GM19468 (cell line): ENCODE results near the gene RFX1.
"Not testable (repeated sequence)": the region's sequence is repeated elsewhere in the genome, so short reads cannot be mapped to it uniquely, and the experiment has no call there.

Experiments used
- ATAC-seq: cut with Tn5 transposase; IDR thresholded peaks from one replicate; pipeline ENCODE4 v1.9.1; 2021; ENCODE audit warnings: mild to moderate bottlenecking, moderate library complexity, moderate number of reproducible peaks; ENCODE audit not compliant: unreplicated experiment; ENCODE audit errors: extremely low read depth

The RFX1 gene

GRCh38 chr19:14028901-14029300 is 22.8 kb upstream of the RFX1 start:
- ATAC-seq = no peak

DNA sequence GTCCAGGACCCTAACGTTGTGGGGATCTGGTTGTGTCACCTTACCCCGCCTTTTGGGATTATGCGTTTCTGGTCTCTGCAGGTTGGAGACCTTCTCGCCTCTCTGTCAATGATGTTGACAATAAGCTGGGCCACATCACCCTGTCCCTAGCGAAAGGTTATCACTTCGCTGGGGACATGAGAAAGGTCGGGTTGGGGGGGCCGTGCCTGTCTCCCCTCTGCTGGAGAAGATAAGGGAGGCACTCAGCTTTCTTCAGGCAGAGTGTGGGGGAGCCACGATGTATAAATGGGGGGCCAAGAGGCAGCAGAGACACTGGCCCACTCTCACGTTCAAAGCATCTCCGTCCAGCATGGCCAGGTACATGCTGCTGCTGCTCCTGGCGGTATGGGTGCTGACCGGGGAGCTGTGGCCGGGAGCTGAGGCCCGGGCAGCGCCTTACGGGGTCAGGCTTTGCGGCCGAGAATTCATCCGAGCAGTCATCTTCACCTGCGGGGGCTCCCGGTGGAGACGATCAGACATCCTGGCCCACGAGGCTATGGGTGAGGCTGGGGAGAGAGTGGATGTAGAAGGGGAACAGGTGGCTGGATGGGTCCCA is 21.8 kb upstream of the RFX1 start, which contains the start of gene RLN3:
Gene RLN3, plus strand, starts transcription at position 293 of the 595 bp plus-strand sequence. Its CDS starts 57 bp downstream, at position 350.
- no peak for ATAC-seq

- not testable (repeated sequence) for ATAC-seq
Observed at GRCh38 chr19:14026652-14027192, 20.6 kb upstream of the RFX1 start.

DNA sequence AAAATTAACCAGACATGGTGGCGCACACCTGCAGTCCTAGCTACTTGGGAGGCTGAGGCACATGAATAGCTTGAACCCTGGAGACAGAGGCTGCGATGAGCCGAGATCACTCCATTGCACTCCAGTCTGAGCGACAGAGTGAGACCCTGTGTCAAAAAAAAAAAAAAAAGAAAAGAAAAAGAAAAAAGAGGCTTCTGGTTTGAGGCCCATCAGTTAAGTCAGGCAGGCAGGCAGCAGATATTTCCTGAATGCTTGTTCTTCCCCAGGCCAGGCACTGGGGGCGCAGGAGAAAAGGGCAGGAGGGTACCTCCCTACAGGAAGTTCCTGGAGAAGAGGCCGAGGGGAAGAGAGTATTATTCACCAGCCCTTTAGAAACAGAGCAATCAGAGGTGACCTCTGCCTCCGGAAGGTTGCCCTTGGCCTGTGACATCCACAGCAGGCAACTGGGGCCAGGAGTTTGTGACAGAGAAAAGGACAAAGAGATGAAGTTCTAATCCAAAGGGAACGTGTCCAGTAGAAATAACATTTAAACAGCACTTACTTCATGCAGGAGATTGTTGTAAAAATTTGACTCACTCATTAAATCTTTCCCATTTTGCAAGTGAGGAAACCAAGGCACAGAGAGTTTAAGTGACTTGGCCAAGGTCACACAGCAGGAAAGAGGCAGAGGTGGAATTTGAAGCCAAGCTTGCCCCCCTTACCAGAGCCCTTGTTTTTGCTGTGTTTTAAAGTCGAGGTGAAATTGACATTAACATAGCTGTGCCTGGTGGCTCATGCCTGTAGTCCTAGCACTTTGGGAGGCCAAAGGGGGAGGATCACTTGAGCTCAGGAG is 17.5 kb upstream of the RFX1 start:
- ATAC-seq = no peak

GRCh38 chr19:14022469-14022868 is 16.3 kb upstream of the RFX1 start:
- ATAC-seq = no peak

DNA sequence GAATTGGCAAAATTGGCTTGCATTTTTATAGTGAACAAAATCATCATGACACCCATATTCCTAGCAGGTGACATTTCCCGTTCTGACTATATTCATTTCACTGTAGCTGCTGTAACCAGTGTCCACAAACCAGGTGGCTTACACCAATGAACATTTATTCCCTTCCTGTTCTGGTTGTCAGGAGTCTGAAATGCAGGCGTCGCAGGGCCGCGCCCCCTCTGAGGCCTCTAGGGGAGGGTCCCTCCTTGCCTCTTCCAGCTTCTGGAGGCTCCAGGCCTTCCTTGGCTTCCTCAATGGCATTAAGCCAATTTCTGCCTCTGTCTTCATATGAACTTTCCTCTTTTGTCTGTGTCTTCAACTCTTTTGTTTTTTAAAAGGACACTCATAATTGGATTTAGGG is 15.4 kb upstream of the RFX1 start:
- ATAC-seq = no peak

DNA sequence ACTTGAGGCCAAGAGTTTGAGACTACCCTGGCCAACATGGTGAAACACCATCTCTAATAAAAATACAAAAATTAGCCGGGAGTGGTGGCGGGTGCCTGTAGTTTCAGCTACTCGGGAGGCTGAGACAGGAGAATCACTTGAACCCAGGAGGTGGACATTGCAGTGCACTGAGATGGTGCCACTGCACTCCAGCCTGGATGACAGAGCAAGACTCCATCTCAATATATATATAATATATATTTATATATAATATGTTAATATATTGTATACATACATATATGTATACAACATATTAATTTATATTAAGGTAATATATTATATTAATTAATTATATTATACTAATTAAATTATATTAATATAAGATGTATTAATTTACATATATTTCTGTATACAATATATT is 13.6 kb upstream of the RFX1 start:
- ATAC-seq = not testable (repeated sequence)

GRCh38 chr19:14019100-14019499 is 13.0 kb upstream of the RFX1 start:
- ATAC-seq = no peak

GRCh38 chr19:14015524-14016035 is 9.5 kb upstream of the RFX1 start:
- ATAC-seq = peak; percentile 79

DNA sequence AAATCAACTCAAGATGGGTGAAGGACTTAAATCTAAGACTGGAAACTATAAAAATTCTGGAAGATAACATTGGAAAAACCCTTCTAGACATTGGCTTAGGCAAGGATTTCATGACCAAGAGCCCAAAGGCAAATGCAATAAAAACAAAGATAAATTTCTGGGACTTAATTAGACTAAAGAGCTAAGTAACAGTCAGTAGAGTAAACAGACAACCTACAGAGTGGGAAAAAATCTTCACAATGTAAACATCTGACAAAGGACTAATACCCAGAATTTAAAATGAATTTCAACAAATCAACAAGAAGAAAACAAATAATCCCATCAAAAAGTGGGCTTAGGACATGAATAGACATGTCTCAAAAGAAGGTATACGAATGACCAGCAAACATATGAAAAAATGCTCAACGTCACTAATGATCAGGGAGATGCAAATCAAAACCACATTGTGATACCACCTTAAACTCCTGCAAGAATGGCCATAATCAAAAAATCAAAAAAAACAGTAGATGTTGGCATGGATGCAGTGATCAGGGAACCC is 6.3 kb upstream of the RFX1 start:
- ATAC-seq = no peak

DNA sequence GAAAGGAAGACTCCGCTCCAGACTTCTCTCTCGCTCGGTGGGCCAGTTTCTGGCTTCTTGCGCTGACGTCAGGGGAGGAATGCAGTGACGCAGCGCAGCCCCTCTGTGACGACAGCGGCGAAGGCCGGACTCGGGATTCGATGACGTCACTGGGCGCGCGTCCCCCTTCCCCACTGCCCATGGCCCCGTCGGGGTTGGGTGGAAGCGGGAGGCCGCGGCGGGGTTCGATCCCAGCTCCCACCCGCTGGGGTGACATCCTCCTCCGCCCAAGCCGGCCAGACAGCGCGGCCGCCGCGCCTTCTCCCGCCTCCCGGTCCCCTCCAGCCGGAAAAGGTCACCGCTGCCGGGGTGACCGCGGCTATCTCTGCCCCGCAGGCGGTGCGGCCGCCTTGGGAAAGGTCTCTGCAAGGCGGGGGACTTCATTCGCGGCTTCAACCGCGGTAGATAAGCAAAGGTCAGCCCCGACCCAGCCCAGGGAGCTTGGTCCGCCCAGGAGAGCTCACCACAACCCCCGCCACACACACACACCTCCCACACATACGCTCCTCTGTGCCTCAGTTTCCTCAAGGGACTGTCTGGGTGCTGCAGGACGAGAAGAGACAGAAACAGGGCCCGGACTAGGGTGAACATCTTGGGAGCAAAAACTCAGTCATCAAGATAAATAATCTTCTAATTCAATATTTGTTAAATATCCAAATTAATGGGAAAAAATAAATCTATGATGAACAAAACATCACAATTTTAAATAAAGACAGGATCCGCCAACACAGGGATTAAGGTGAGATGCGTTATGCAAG is 844 bp upstream of the RFX1 start:
- peak; percentile 9 for ATAC-seq

DNA sequence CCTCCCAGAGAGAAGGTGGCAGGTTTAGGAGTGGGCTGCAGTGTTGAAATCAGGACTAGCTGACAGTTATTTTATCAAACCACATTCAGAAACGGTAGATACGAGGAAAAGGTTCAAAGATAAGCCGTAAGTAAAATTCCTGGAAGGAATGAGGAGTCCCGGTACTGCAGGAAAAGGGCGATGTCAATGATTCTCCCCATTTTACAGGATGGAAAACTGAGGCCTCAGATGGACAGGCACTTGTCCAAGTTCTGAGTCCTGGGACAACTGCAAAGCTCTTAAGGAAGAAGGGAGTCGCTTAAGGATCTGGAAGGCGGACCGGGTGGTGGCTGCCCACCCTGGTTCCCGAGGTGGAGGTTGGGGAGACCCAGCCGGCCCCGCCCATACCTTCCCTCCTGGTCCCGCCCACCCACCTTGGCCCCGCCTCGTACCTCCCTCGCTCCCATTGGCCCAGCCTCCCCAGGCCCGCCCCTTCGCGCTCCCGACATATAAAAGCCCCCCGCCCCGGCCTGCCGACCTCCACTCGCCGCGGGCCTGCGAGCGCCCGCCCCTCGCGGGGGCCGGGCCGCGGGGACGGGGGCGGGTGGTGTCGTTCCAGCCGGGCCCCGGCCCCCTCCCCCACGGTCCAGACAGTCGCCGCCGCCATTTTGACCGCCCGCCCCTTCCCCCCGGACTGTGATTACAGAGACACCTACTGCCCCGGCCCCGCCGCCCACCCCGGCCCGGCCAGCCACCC is 603 bp downstream of the RFX1 start:
- no peak for ATAC-seq

DNA sequence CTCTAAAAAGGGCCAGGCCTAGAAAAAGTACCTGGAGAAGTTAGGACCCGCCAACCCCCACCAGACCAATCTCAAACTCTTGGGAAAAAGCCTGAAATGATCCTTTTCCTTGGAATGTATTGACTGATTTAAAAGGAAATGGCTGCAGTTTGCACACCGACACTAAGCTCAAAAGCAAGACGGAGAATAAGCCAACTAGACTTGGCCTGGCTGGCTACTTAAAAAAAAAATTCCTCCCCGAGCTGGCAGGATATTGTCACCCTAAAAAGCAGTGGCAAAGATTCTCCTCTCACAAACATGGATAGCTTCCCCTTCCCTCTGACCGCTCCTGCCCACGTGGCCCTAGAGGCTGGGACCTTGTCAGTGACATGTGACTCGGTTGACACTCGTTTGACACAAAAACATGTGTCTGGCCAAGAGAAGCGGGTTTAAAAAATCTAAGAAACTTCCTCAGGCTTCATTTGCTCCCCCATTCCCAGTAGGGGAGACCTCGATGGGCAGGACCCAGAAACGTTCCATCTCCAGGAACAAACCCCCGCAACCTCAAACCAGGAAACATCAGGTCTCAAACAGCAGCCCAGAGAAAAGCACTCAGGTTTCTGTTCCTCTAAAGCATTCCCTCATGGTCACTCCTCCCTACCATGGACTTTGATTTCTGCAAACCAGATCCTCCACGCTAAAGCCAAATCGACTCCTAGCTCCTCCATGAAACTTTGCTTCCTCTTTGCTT is 1.3 kb downstream of the RFX1 start:
- no peak for ATAC-seq

- no peak for ATAC-seq
Observed at GRCh38 chr19:14003251-14004055, 2.7 kb downstream of the RFX1 start.

GRCh38 chr19:14002571-14003250 is 3.4 kb downstream of the RFX1 start:
- no peak for ATAC-seq

DNA sequence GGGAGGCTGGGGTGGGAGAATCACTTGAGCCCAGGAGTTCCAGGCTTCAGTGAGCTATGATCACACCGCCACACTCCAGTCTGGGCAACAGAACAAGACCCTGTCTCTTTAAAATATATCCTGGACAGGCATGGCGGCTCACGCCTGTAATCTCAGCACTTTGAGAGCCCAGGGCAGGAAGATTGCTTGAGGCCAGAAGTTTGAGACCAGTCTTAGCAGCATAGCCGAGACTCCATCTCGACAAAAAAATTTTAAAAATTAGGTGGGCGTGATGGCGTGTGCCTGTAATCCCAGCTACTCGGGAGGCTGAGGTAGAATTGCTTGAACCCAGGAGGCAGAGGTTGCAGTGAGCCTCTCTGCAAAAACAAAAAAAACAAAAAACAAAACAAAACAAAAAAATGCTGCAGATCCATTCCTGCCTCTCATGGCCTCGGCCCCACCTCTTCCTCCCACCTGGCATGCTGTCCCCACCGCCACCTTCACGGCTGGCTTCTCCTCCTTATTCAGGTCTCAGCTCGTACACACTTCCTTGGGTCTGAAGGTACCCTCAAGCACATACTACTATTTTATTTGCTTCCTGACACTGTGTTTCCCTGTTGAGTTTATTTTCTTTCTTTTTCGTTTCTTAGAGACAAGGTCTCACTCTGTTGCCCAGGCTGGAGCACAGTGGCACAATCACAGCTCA is 5.3 kb downstream of the RFX1 start:
- no peak for ATAC-seq

- ATAC-seq = no peak
Observed at GRCh38 chr19:13999085-13999484, 7.0 kb downstream of the RFX1 start.
